GM18502 (cell line): ENCODE measurements around the gene MEG3.

ENCODE experiments used
- ATAC-seq: cut with Tn5 transposase; IDR thresholded peaks from one replicate; pipeline ENCODE4 v1.9.1; 2021; ENCODE audit warnings: mild to moderate bottlenecking; ENCODE audit not compliant: unreplicated experiment, poor library complexity

The MEG3 gene

DNA sequence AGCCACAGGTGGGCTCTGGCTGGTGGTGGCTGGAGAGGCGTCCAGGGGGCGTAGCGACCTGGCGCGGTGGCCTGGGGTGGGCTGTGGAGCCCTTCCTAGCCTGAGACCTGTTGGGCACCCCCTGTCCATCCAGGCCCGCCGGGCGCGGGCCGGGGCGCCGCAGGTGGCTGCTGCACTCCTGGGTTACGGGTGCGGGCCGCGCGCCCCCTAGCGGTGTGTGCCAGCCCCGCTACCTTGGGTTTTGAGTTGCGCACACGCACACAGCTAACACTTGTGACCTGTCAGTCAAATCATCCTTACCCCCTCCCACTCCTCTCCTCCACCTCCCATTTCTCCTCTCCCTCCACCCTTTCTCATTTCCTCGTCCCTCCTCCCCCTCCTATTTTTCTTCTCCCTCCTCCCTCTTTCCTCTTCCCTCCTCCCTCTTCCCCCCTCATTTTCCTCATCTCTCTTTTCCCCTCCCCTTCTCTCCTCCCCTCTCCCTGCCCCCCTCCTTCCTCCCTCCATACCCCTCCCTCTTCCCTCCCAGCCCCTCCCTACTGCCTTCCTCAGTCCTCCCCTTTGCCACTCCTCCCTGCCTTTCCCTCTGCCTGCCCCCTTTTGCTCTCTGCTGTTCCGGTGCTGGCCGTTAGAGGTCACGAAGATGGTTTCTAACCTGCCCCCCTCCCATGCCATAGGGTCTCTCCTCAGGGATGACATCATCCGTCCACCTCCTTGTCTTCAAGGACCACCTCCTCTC is 2.3 kb downstream of the MEG3 start:
- no peak for ATAC-seq

DNA sequence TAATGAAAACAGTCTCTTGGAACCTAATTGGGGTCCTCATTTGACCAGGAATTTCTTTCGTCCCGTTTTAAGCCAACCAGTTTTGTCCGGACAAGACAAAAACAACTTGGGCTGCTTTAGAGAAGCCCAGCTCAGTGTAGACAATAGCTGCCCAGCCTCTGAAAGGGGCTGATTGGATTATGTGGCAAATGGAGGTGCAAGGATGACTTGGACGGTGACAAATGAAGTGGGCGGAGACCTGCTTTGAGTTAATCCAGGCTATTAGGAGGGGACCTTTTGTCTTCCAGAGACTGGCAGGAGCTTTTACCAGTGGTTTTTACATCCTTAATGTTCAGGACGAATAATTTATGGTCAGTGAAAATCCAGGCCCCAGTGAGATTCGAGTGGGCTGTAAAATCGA is 4.8 kb downstream of the MEG3 start:
- ATAC-seq: no peak

GRCh38 chr14:100832311-100832960 is 6.5 kb downstream of the MEG3 start:
- no peak for ATAC-seq

- no peak for ATAC-seq
Measured at GRCh38 chr14:100834082-100834793, 8.3 kb downstream of the MEG3 start.

- ATAC-seq: no peak
Measured at GRCh38 chr14:100834794-100835547, 9.1 kb downstream of the MEG3 start.

DNA sequence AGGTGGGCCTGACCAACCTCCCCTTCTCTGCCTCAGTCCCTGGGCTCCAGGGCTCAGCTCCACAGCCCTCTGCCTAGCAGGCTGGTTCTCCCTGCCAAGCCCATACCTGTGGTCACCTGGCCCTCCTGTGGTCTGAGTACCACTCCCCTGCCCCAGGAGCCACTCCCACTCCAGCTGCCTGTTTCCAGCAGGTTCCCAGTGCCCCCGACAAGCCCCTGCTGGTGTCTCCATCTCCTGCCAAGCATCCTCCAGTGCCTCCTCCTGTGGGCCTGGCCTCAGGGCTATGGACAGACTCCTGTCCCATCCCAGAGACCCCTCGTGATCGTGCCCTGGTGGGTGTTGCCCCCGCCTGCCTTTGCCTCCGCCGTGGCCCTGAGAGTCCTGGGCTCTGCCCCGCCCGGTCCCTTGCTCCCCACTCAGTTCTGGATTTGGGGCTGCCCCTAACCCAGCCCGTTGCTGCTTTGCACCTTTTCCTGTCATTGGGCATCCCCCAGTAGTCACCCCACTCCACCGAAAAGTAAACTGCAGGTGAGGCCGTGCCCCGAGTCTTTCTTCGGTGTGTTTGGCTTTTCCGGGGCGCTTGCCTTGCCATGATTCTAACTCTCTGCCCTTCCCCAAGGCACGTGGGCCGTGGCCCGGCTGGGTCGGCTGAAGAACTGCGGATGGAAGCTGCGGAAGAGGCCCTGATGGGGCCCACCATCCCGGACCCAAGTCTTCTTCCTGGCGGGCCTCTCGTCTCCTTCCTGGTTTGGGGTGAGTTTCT is 9.8 kb downstream of the MEG3 start:
- no peak for ATAC-seq

DNA sequence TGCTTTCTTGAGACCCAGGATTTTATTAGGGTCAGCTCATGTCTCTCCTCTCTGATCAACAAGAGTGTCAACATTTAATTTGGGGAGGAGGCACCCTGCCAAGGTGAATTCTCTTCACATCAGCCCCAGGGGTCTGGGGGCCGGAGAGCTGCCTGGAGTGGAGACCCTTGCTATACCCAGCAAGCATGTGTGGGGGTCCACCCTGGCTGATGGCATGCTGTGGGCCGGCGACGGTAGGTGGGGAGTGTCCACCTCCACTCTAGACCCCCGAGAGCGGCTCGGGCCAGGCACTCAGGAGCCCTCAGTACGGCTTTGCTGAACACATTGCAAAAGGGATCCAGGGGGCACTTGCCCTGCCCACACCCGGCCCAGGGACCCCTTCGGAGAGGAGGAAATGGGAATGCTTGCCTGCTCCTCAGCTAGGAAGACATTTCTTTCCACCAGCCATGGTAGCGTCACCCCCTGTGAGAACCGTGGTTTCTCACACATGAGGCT is 10.4 kb downstream of the MEG3 start:
- ATAC-seq: no peak

DNA sequence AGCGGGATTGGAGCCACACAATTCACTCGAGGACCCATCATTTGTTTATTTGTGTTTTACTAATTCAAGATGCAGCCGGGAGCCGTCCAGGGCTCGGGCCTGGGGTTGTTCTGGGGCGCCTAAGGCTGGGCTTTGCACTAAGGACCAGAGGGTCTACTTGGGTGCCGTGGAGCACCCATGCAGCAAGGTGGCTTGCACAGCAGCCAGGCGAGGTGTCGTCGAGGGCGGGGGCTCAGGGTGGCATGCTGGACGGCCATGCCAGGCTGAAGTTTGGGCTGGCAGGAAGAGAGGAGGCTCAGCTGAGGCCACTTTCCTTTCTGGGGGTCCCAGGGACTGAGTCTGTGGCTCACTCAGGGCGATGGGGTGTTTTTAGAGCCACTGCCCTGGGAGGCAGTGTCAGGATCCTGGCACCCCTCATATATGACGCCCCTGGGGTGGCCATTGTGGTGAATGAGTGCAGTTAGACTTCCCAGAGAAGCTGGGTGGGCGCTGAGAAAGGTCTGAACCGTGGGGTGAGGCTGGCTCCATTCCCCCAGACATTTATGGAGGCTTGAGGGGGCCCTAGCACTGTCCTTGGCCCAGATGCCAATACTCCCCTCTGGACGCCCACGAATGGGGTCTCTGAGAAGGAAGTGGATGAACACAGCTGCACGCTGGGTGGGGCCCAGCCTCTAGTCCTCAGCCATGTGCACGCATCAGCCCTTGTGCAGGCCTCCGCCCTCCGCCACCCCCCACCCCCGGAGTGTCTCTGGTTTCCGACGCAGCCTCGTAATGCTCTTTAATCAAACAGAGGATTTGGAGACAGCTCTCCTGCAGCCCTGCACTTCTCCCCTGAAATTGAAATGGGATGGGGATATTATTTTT is 11.3 kb downstream of the MEG3 start:
- no peak for ATAC-seq

GRCh38 chr14:100837805-100838350 is 12.0 kb downstream of the MEG3 start:
- ATAC-seq: no peak

GRCh38 chr14:100838493-100839314 is 12.8 kb downstream of the MEG3 start:
- no peak for ATAC-seq

- ATAC-seq: no peak
Measured at GRCh38 chr14:100839315-100839585, 13.3 kb downstream of the MEG3 start.

GRCh38 chr14:100839681-100840111 is 13.8 kb downstream of the MEG3 start:
- ATAC-seq: no peak

DNA sequence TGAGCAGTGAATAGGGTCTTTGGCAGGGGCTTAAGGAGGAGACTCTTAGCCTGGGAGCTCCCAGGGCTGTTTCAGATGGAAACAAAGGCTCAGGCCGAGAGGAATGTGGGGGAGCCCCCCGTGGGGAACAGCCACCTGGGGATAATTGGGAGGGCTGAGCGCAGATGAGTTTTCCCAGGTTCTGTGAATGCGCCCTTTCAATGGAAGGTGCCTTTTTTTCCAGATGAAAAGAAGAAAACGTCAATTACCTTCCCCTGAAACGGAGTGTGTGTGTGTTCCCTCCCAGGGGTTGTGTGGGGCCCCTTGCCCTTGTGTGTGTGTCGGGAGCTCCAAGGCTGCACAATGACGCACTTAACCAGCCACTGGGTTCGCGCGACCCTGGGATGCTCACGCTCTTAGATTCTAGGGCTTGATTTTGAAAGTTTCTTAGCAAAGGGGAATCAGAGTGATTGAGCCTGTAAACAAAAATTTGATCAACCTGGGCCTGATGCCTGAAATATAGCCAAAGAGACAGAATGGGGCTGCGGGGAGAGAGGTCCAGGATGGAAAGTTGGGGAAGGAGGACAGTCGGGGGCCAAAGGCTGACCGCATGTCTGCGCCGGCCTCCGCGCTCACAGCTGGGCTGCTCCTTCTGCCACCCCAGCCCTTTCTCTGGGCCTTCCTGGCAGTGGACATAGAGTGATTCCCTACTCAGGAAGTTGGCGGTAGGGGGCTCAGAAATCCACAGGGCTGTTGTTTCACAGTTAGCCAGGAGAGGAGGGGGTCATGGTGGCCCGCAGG is 14.6 kb downstream of the MEG3 start:
- ATAC-seq: no peak

DNA sequence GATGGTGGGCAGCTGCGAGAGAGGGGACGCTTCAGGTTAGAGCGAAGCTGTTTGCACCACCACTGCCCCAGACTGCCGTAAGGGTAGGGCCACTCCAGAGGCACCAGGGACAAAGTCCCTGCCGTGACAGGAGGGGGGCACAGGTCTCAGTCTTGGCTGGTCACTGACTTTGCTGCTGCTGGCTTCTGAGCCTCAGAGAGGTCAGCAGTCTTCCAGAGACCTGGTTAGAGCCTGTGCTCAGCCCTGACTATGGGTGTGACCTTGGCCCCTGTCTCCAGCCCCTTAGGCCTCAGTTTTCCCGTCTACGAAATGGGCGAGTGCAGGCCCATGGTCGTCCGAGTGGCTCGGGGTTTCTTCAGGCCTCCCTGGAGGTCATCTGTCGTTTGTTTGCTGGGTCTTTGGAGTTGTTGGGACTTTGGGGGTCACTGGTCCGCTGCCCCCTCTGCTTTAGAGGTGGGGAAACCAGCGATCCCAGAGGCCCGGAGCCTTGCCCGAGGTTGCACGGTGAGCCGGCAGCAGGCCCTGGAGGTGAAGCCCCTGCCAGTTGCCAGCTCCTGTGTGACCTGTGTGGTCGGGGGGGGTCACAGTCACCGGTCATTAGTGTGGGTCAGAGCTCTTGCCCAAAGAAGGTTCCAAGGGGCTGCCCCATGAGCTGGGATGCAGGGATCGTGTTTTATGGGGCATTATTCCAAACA is 15.3 kb downstream of the MEG3 start:
- no peak for ATAC-seq

GRCh38 chr14:100841761-100842403 is 16.0 kb downstream of the MEG3 start:
- no peak for ATAC-seq

- ATAC-seq: no peak
Measured at GRCh38 chr14:100842799-100843198, 16.9 kb downstream of the MEG3 start.
